Activated CD8-positive, alpha-beta memory T cell treated with anti-CD3 and anti-CD28 coated beads for 24 hours (primary cell): ENCODE results near the gene THADA.
"Not testable (repeated sequence)": the region's sequence is repeated elsewhere in the genome, so short reads cannot be mapped to it uniquely, and the experiment has no call there.

Experiments used
- DNase-seq: peaks from one replicate; pipeline ENCODE4 v3.0.0-alpha.2; 2020

Gene THADA, protein sequence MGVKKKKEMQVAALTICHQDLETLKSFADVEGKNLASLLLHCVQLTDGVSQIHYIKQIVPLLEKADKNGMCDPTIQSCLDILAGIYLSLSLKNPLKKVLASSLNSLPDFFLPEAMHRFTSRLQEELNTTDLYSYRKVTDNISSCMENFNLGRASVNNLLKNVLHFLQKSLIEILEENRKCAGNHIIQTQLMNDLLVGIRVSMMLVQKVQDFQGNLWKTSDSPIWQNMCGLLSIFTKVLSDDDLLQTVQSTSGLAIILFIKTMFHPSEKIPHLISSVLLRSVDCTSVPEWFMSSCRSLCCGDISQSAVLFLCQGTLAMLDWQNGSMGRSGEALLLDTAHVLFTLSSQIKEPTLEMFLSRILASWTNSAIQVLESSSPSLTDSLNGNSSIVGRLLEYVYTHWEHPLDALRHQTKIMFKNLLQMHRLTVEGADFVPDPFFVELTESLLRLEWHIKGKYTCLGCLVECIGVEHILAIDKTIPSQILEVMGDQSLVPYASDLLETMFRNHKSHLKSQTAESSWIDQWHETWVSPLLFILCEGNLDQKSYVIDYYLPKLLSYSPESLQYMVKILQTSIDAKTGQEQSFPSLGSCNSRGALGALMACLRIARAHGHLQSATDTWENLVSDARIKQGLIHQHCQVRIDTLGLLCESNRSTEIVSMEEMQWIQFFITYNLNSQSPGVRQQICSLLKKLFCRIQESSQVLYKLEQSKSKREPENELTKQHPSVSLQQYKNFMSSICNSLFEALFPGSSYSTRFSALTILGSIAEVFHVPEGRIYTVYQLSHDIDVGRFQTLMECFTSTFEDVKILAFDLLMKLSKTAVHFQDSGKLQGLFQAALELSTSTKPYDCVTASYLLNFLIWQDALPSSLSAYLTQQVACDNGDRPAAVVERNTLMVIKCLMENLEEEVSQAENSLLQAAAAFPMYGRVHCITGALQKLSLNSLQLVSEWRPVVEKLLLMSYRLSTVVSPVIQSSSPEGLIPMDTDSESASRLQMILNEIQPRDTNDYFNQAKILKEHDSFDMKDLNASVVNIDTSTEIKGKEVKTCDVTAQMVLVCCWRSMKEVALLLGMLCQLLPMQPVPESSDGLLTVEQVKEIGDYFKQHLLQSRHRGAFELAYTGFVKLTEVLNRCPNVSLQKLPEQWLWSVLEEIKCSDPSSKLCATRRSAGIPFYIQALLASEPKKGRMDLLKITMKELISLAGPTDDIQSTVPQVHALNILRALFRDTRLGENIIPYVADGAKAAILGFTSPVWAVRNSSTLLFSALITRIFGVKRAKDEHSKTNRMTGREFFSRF (N-terminal part only)

DNA sequence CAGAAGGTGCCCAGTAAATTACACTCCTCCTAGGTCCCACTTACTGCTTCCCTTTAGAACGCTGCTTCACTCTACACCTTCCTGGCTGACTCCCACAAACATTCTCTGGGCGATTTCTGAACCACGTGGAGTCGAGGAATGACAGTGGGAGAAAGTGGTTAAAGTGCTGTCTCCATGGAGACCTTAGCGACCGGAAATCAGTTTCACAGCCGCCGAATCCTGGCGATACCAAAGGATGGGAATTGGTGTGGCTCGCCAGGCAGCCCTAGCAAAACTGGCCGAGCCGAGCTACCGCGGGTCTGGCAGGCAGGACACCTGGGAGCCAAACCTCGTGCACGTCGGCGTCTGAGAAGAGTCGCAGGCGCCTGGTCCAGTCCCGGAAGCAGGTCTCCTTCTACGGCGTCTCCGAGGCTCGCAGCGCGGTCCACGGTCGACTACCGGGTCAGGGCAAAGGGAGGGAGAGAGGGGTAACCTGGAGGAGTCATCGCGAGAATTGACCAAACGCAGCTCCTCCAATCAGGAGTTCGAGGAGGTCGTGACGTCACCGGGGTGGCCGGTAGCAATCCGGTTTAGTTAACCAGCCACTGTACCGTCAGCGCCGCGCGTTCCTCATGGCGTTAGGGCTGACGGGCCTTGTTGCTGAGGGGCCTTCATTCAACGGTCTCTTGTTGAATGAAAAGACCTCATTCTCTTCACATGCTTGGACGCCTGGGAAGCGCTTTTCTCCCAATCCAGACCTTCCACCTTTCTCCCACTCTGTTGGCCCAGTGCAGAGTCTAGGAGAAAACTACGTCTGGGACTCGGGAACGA, at the start of gene THADA:
THADA (minus strand) TSS at position 436 of the 810 bp plus-strand sequence. CDS start 3,646 bp downstream, outside the sequence.
- peak; percentile 98 for DNase-seq

DNA sequence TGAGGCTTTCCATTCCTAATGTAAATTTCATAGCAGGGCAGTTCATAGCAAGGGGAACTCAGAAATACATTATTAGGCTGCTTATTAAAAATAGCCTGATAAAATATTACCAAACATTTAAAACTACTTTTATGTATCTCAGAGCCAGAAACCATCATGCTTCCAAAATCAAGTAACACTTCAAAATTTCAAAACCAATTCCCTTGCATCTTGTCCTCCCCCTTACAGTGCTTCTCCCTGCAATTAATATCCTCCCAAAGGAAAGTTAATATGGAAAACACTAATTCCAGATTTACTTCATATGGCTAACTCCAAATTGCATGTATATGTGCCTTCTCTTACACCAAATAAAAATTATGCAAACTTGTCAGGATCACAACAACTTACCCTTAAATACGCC, 47.8 kb upstream of the THADA start:
- no peak for DNase-seq

DNA sequence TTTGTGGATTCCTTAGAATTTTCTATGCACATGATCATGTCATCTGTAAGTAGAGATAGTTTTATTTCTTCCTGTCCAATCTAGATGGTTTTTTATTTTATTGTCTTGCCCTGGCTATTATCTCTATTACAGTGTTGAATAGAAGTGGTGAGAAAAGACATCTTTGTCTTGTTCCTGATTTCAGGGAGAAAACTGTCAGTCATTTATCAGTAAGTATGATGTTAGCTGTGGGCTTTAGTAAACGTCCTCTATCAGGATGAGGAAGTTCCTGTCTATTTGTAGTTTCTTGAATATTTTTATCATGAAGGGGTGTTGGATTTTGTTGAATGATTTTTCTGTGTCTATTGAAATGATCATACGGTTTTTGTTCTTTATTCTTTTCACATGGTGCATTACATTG, 46.5 kb upstream of the THADA start:
- no peak for DNase-seq

DNA sequence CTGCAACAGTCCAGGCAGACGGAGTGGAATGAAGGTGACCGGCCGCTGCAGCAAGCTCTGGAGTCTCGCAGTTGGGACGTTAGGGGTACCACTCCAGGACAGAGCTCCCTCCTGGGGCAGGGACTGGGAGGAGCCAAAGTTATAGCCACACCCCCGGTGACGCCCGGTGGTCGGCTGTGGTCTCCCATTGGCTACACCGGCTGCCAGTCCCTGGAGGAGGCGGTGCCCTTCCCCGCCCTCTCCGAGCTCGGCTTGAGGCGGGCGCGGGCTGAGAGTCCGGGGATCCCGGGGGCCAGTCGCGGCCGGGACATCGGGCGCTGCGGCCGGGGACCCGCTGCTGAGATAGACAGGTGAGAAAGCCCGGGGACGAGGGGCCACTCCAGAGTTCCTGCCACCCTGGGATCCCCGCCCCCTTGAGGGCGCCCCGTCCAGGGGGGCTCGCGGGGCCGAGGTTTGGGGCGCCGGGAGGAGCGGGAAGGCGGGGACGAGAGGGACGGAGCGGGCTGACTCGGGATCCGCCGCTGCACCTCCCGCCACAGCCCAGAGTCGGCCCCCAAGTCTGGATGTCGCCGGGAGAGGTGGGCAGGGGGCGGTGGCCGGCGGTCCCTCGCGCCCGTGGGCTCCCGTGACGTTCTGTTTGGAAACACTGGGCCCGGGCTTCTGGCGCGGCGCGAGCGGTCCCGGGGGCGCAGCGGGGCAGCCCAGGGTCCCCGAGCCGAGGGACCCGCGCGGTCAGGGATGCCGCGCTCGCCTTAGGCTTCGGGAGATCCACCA, 41.4 kb upstream of the THADA start, which contains the start of gene PLEKHH2:
PLEKHH2 (plus strand) TSS at position 231 of the 774 bp plus-strand sequence. CDS start 7,414 bp downstream, outside the sequence.
- peak; percentile 97 for DNase-seq

DNA sequence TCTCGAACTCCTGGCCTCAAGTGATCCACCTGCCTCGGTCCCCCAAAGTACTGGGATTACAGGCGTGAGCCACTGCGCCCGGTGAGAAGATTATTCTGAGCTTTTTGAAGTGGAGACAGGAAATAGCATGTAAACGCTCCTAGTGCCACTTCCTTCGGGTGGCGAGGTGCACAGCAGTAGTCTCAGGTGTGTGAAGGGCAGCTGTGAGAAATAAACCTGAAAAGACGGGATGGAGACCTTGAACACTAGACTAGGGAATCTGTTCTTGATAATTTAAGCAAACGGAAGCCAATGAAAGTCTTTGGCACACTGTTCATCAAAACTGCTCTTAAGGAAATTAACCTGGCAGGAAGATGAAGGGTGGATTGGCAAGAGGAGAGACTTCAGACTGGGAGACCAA, 40.8 kb upstream of the THADA start:
- DNase-seq = no peak

DNA sequence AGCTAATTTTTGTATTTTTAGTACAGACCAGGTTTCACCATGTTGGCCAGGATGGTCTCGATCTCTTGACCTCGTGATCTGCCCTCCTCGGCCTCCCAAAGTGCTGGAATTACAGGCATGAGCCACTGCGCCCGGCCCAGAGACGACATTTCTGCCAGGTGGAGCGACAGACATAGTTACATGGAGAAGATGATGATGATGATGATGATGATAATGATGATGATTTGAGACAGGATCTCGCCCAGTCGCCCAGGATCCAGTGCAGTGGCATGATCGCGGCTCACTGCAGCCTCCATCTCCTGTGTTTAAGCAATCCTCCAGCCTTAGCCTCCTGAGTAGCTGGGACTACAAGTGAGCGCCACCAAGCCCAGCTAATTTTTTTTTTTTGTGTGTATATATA, 40.3 kb upstream of the THADA start:
- DNase-seq = not testable (repeated sequence)

DNA sequence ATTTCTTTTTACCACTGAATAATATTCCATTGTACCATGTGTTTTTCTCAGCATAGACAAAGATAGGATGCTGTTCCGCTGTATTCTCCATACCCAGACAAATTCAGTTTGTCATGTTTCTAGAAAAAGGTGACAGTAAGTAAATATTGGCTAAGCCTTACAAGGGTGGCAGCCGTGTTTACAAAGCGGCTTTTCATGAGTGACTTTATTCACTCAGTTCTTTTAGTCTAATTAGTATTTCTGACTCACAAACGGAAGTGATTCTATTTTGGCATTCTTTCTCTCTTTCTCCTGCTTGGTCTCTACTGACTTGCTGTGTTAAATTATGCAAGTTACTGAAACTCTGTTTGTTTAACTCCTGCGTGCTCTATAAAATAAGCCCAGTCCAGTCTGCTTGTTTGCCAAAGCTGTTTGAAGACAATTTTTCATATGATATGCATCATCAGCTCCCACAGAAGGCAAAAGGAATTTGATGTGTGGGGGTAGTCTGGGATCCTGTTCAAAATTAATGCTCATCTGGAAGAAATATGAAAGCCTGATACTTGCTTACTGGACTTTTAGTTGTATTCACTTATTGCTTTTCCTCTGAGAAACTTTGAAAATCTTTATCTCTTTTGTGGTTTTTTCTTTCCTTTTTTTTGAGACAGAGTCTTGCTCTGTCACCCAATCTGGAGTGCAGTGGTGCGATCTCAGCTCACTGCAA, 38.9 kb upstream of the THADA start:
- DNase-seq = no peak

DNA sequence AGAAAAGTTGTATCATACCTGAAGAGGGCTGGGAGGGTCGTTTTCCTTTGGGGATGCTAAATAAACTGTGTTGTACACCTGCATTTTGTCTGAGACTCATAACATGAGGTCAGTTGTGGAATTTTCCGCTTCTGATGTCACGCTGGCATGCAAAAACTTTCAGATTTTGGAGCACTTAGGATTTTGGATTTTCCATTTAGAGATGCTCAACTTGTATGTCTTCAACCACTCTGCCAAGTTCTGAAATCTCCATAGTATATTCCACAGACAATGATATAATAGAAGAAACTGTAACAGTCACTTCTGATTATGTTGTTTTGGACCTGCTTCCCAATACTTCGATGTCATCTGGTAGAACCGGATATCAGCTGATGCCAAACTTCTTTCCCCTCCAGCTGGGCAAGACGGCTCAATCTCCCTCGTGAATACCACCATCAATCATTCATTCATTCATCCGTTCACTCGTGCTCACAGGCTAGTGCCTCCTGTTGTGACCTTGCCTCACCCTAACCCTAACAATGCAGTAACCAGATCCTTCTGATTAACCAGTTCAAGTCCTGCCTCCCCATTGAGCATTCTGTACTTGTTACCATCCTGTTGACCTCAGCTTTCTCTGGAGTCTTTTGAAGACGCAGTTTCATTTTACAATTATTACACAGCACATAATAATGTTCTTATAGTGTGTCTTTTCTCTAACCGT, 35.9 kb upstream of the THADA start:
- DNase-seq = no peak

DNA sequence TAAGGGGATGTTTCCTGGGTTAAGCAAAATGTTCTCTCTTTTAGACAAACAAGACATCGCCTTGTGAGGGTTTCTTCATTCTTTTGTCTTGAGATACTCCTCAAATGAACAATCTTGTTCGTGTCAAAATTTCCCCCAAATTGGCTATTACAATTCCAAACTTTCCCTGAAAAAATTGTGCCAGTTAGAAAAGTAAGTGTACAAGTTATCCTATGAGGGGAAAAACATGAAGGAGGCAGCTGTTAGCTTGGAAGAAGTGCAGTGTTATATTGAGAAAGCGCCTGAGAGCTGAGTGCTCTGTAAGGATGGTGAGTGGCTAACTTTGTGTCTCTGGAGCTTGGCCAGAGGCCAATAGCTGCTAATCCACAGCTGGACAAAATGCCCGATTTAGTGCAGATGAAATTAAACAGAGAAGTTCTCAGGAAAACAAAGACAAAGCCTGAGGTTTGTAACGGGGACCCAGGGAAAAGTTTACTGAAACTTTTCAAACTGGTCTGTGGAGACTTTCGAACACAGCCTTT, 27.2 kb upstream of the THADA start:
- no peak for DNase-seq

DNA sequence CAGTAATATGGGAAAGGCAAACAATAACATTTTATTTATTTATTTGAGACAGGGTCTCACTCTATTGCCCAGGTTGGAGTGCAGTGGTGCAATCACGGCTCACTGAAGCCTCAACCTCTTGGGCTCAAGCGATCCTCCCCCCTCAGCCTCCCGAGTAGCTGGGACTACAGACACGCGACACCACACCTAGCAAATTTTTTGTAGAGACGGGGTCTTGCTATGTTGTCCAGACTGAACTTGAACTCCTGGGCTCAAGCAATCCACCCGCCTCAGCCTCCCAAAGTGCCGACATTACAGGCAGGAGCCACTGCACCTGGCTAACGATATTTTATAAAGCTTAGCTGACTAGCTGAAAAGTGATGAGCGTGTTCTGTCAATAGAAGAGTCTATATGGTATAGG, 23.7 kb upstream of the THADA start:
- DNase-seq = no peak

DNA sequence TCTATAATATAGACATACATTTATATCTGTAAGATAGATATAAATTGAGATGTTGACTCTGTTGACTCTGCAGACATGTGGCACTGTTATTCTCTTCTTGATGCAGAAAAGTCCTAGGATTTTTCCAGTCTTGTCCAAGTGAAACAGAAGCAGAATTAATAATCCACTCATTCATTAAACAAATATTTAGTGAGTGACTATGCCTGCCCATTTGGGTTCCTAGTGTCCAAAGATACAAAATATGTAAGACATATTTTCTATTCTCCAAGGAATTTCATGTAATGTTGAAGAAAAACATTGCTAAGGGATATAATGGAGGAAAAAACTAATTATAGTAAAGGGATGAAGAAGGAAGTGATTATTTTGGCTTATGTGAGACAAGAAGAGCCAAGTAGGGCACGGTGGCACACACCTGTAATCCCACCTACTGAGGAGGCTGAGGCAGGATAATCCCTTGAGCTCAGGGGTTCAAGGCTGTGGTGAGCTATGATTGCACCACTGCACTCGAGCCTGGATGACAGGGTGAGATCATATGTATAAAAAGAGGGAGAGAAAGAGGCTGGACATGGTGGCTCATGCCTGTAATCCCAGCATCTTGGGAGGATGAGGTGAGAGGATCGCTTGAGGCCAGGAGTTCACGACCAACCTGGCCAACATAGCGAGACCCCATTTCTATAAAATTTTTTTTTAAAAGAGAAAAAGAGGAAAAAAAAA, 21.3 kb upstream of the THADA start:
- DNase-seq = no peak

DNA sequence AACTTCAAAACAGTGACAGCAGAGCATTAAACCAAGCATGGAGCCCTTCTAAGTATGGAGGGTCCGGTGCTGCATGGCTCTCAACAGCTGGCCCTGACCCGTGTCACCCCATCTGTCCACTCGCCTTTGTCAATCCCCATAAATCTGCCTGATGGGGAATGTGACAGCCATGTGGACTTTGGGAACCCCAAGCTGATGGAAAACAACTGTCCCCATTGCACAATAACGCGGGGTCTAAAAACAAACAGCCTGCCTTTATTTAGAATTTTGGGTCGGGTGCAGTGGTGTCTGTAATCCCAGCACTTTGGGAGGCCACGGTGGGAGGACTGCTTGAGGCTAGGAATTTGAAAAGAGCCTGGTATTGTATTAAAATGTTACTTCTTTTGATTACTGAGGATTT, 17.1 kb upstream of the THADA start:
- DNase-seq = no peak

DNA sequence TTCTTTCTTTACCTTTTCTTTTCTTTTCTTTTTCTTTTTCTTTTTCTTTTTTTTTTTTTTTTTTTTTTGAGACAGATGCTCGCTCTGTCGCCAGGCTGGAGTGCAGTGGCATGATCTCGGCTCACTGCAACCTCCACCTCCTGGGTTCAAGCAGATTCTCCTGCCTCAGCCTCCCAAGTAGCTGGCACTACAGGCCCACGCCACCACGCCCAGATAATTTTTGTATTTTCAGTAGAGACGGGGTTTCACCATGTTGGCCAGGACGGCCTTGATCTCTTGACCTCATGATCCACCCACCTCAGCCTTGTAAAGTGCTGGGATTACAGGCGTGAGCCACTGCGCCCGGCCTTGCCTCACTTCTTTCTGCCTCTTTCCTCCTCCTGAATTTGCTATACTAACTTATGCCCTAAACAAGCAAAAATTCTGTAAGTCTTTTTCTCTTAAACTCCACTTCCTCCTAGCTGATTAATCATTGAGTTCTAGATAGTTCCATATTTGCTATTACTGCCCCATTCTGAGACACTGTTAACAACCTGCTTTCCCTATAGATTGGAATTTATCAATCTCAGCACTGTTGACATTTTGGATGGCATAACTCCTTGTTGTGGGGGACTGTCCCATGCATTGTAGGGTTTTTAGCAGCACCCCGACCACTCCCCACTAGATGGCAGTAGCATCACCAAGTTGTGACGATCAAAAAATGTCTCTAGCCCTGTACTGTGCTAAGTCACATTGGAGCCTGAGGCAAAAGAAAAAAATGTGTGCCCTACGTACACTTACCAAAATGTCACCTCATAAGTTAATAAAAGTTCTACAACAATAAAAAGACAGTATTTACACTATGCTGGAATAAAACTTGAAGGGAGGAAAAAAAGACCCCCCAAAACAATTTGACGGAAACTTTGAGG, 16.4 kb upstream of the THADA start:
- DNase-seq = peak; percentile 83

DNA sequence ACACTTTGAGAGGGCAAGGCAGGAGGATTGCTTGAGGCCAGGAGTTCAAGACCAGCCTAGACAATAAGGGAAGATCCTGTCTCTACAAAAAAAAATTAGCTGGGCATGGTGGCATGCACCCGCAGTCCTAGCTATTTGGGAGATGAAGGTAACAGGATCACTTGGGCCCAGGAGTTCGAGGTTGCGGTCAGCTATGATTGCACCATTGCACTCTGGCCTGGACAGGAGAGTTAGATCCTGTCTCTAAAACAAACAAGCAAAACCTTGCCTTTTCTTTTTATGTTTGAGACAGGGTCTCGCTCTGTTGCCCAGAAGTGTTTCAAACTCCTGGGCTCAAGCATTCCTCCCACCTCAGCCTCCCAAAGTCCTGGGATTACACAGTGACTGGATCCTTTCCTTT, 14.5 kb upstream of the THADA start:
- no peak for DNase-seq

DNA sequence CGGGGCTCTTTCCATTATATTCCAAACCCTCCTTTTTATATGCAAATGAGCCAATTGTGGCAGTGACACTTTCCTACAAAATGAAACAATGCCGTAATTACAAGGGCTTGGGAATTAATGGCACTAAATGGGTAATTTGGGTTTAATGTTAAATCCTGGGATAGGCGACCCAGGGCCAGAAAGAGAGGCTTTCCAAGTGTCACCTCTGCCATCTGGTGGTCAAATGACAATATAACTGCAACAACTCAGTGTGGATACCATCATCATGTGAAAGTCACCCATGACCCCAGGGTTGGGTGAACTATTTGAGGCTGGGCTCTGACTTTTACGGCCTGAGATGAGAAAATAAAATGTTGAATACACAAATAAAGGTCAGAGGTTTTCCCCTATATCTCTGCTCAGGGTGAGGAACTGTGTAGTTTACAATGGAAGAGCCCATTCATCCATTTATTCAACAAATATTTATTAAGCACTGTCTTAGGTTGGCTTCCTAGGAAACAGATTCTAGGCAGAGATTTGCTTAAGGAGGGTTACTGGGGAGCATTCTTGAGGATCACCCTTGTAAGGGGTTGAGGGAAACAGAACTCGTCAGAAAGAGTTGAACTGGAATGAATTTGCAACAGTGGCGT, 13.6 kb upstream of the THADA start:
- DNase-seq = no peak

DNA sequence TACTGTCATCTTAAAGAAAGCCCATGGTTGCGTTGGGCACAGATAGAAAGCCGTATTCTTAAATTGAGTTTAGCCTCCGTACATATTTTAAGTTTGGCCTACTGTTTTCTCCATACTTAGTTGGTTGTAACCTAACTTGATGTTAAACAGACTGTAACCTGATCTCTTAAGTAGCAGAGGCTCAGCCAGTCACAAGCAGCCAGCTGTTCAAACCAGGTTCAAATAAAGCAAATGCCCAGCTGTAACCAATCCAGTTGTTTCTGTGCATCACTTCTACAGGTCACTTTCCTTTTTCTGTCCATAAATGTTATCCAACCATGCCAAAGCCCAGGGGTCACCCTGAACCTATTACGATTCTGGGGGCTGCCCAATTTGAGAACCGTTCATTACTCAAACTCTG, 10.0 kb upstream of the THADA start:
- DNase-seq = no peak

DNA sequence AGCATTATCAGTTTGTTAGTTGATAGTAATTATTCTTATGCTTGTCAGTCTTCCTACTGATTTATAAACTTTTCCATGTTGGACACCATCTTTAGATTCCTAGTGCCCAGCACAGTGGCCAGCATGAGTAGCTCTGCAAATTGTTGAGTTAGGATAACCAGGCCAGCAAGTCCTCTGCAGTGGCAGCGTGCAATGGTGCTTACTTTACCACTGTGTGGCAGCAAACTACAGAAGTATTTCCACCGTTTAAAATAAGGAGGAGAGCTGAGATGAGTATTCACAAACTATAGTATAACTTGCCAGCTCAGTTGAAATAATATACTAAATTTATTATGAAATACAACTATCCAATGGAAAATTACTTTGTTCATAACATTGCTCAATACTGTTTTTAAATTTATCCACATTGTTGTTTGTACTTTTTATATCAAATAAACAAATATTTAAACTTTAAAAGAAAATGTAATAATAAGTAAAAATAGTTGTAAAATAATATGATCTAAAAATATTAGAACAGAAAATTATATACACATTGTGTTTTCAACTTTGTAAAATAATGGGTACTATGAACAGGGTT, 9.3 kb upstream of the THADA start:
- no peak for DNase-seq
